HepG2 (cell line): Measurements from ENCODE around the gene EBP.

Source experiments
- CREM ChIP-seq, 2 experiments: sonication (generic) in 1 of 2; formaldehyde crosslinking in 1 of 2; IDR thresholded peaks; 2 replicates each; pipeline versions ENCODE4 v1.4.0 to v1.6.1; 2016 to 2020; ENCODE audit warnings: antibody characterized with exemption in 1 of 2, mild to moderate bottlenecking in 1 of 2, missing genetic modification reagents in 1 of 2
- CTCF ChIP-seq: sonication (generic); formaldehyde crosslinking; IDR thresholded peaks from 2 replicates; pipeline ENCODE4 v1.5.0; 2020; ENCODE audit warnings: mild to moderate bottlenecking, missing genetic modification reagents, moderate library complexity
- HNRNPUL1 ChIP-seq: fragments of 200-400 bp; formaldehyde crosslinking; IDR thresholded peaks from 2 replicates; pipeline ENCODE4 v1.6.1; 2017; ENCODE audit warnings: low read depth, mild to moderate bottlenecking, low read length, moderate library complexity
- ZNF678 ChIP-seq: sonication (generic); formaldehyde crosslinking; IDR thresholded peaks from 2 replicates; pipeline ENCODE4 v1.4.0; 2020; ENCODE audit warnings: mild to moderate bottlenecking, missing genetic modification reagents

- no peak for TF ChIP-seq CTCF
- TF ChIP-seq ZNF678 (CRISPR knock-in tag) = no peak
- no peak for TF ChIP-seq CREM (IDR thresholded peaks at IDR 0.05)
- no peak for TF ChIP-seq CREM (CRISPR knock-in tag; IDR thresholded peaks at IDR 0.05)
- no peak for TF ChIP-seq HNRNPUL1
Observed at GRCh38 chrX:48516285-48516684, 5.3 kb upstream of the EBP start.
